Measurements from ENCODE around the gene FOS.
A peak's percentile ranks its signal among the peaks of the same experiment; 100 is the strongest.

Gene FOS

GRCh38 chr14:75242546-75243273, 35.9 kb upstream of the FOS start:
- ATAC-seq (replicated peaks; ENCODE audit: extremely low read depth, poor library complexity, severe bottlenecking), result no peak
- Mint-ChIP-seq H3K27me3 (no peaks in the 10 kb centered on the region), H3K27ac (ENCODE audit: low read depth) (no peak overlapping the region), H3K9me3 (no peaks in the 10 kb centered on the region), H3K4me1 (peaks cover 20% of the 10 kb centered on the region), H3K36me3 (ENCODE audit: insufficient read depth) (peaks cover 8% of the 10 kb centered on the region), H3K4me3 (no peak overlapping the region)
- DNase-seq (ENCODE audit: low spot score in 2 of 2), result no peak

GRCh38 chr14:75244121-75244520, 34.5 kb upstream of the FOS start:
- ATAC-seq (replicated peaks; ENCODE audit: extremely low read depth, poor library complexity, severe bottlenecking) (no peak), DNase-seq (ENCODE audit: low spot score in 2 of 2) (no peak)
- Mint-ChIP-seq H3K27me3 (no peaks in the 10 kb centered on the region), H3K4me3 (no peak overlapping the region), H3K27ac (ENCODE audit: low read depth) (no peak overlapping the region), H3K9me3 (no peaks in the 10 kb centered on the region), H3K36me3 (ENCODE audit: insufficient read depth) (peaks cover 11% of the 10 kb centered on the region), H3K4me1 (peaks cover 34% of the 10 kb centered on the region)

- Mint-ChIP-seq H3K4me3 (peak overlapping the region; percentile 67), H3K27ac (ENCODE audit: low read depth) (peak overlapping the region; percentile 95), H3K9me3 (no peaks in the 10 kb centered on the region), H3K36me3 (ENCODE audit: insufficient read depth) (peaks cover 19% of the 10 kb centered on the region), H3K27me3 (no peaks in the 10 kb centered on the region), H3K4me1 (peaks cover 50% of the 10 kb centered on the region)
- ATAC-seq (replicated peaks; ENCODE audit: extremely low read depth, poor library complexity, severe bottlenecking), result no peak
- no peak for DNase-seq (ENCODE audit: low spot score in 2 of 2)
These were observed 31.9 kb upstream of the FOS start for GRCh38 chr14:75246546-75247285.

DNA sequence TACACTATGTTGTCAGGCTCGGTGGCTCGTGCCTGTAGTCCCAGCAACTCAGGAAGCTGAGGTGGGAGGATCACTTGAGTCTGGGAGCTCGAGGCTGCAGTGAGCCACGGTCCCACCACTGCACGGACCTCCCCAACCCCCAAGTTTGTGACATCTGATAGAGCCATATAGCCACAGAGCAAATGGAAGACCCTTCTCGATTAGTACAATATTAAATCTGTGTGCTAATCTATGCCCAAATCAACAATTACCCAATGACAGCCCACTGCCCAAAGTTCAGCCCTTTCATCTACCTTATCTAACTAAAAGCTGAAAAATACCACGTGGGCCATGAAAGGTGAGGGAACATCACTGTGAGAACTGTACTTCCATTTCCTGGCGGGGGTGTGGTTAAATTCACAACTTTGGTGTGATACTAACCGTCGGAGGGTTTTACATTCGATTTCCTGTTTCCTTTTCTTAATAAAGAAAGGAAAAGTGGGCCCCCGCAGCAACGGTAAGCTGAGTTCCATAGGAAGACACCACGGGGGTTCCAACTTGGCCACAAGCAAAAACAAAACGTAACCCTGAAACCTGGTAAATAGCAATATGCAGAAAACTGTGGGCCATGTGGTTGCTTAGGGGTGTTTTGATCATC, 31.2 kb upstream of the FOS start:
- ATAC-seq (replicated peaks; ENCODE audit: extremely low read depth, poor library complexity, severe bottlenecking) (peak; percentile 54), DNase-seq (ENCODE audit: low spot score in 2 of 2) (peak; percentile 48 to 79)
- H3K4me3 Mint-ChIP-seq, result peak overlapping the region; percentile 67
- no peaks in the 10 kb centered on the region for H3K27me3 Mint-ChIP-seq
- H3K9me3 Mint-ChIP-seq, result no peaks in the 10 kb centered on the region
- H3K4me1 Mint-ChIP-seq, result peaks cover 55% of the 10 kb centered on the region
- H3K36me3 Mint-ChIP-seq (ENCODE audit: insufficient read depth), result peaks cover 19% of the 10 kb centered on the region
- peak overlapping the region; percentile 95 for H3K27ac Mint-ChIP-seq (ENCODE audit: low read depth)

- Mint-ChIP-seq H3K27me3 (no peaks in the 10 kb centered on the region), H3K9me3 (no peaks in the 10 kb centered on the region), H3K27ac (ENCODE audit: low read depth) (peak overlapping the region; percentile 95), H3K36me3 (ENCODE audit: insufficient read depth) (peaks cover 19% of the 10 kb centered on the region), H3K4me1 (peaks cover 56% of the 10 kb centered on the region), H3K4me3 (peak overlapping the region; percentile 67)
- ATAC-seq (replicated peaks; ENCODE audit: extremely low read depth, poor library complexity, severe bottlenecking) (no peak), DNase-seq (ENCODE audit: low spot score in 2 of 2) (no peak)
These were observed 30.7 kb upstream of the FOS start for GRCh38 chr14:75247939-75248338.

- H3K36me3 Mint-ChIP-seq (ENCODE audit: insufficient read depth), result peaks cover 19% of the 10 kb centered on the region
- ATAC-seq (replicated peaks; ENCODE audit: extremely low read depth, poor library complexity, severe bottlenecking) (peak; percentile 77), DNase-seq (ENCODE audit: low spot score in 2 of 2) (peak; percentile 65 to 88)
- H3K27me3 Mint-ChIP-seq, result no peaks in the 10 kb centered on the region
- no peaks in the 10 kb centered on the region for H3K9me3 Mint-ChIP-seq
- H3K4me3 Mint-ChIP-seq, result peak overlapping the region; percentile 67
- H3K27ac Mint-ChIP-seq (ENCODE audit: low read depth), result peak overlapping the region; percentile 95
- H3K4me1 Mint-ChIP-seq, result peaks cover 56% of the 10 kb centered on the region
These were observed 29.2 kb upstream of the FOS start for GRCh38 chr14:75249251-75249957.

DNA sequence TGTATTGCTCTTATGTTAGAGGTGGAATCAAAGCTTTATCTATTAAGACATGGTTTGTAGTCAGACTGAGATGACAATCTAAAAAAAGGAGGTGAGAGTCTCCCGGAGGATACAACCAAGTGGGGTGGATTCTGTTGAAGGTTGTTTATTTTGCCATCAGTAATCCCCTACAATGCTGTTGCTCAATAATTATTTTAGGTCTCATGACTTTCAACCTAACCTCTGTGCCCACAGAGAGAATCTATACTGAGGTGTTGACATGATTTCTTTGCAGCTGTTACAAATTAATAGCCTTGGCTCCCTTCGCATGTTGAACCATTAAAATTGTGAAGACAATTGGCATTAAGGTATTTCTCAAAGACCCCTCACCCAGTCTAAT, 28.7 kb upstream of the FOS start:
- H3K27ac Mint-ChIP-seq (ENCODE audit: low read depth), result peak overlapping the region; percentile 95
- peak overlapping the region; percentile 67 for H3K4me3 Mint-ChIP-seq
- no peak for DNase-seq (ENCODE audit: low spot score in 2 of 2)
- no peaks in the 10 kb centered on the region for H3K9me3 Mint-ChIP-seq
- H3K4me1 Mint-ChIP-seq, result peaks cover 62% of the 10 kb centered on the region
- peak; percentile 26 for ATAC-seq (replicated peaks; ENCODE audit: extremely low read depth, poor library complexity, severe bottlenecking)
- H3K27me3 Mint-ChIP-seq, result no peaks in the 10 kb centered on the region
- H3K36me3 Mint-ChIP-seq (ENCODE audit: insufficient read depth), result peaks cover 19% of the 10 kb centered on the region

DNA sequence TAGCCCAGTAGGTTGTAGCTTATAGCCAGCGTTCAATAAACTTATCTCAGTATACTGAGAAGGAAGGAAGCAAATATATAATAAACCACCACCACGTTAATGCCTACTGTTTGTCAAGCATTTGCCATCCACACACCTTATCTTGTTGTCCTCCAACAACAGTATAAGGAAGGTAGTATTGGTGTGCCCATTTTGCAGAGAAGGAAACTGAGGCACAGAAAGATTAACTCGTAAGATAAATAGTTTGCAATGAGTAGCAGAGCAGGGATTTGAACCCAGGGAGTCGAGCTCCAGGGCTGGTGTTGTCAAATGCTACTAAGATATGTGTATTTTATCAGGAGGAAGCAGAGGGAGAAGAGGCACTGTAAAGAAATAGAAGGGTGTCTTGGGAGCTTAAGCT, 27.8 kb upstream of the FOS start:
- Mint-ChIP-seq H3K36me3 (ENCODE audit: insufficient read depth) (peaks cover 19% of the 10 kb centered on the region), H3K4me1 (peaks cover 61% of the 10 kb centered on the region), H3K27ac (ENCODE audit: low read depth) (peak overlapping the region; percentile 95), H3K9me3 (no peaks in the 10 kb centered on the region), H3K4me3 (no peak overlapping the region), H3K27me3 (no peaks in the 10 kb centered on the region)
- ATAC-seq (replicated peaks; ENCODE audit: extremely low read depth, poor library complexity, severe bottlenecking) (no peak), DNase-seq (ENCODE audit: low spot score in 2 of 2) (no peak)

DNA sequence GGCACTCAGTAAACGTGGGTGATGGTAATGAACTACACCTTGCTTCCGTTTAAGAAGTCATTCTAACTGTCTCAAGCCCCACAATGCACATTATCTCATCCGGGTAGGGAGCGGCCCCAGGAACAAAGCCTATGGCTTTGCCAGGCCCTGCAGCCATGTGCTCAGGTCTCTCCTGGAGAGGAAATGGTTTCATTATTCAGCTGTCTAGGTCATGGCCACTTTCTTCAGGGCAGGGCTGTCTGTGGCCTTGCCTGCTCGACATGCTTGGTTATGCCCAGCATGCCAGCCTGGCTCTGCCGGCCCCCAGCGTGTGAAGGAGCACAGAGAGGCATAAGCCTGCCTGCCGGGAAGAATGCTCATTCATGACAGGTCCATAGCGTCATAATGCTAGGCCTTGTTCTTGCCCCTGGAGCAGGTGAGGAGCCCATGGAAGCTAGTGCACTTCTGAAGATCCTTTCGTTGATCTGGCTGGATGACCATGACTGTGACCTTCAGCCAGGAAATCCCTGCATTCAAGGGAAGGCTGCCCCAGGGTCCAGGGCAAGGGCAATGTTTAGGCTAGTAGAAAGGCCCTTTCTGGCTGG, 26.3 kb upstream of the FOS start:
- Mint-ChIP-seq H3K27ac (ENCODE audit: low read depth) (no peak overlapping the region), H3K4me3 (no peak overlapping the region), H3K36me3 (ENCODE audit: insufficient read depth) (peaks cover 18% of the 10 kb centered on the region), H3K9me3 (no peaks in the 10 kb centered on the region), H3K27me3 (no peaks in the 10 kb centered on the region), H3K4me1 (peaks cover 51% of the 10 kb centered on the region)
- DNase-seq (ENCODE audit: low spot score in 2 of 2), result no peak
- ATAC-seq (replicated peaks; ENCODE audit: extremely low read depth, poor library complexity, severe bottlenecking), result no peak

- Mint-ChIP-seq H3K4me3 (no peak overlapping the region), H3K4me1 (peaks cover 45% of the 10 kb centered on the region), H3K9me3 (no peaks in the 10 kb centered on the region), H3K27ac (ENCODE audit: low read depth) (peak overlapping the region; percentile 41), H3K36me3 (ENCODE audit: insufficient read depth) (peaks cover 23% of the 10 kb centered on the region), H3K27me3 (no peaks in the 10 kb centered on the region)
- DNase-seq (ENCODE audit: low spot score in 2 of 2) (no peak), ATAC-seq (replicated peaks; ENCODE audit: extremely low read depth, poor library complexity, severe bottlenecking) (no peak)
These were observed 24.2 kb upstream of the FOS start for GRCh38 chr14:75254381-75254822.

DNA sequence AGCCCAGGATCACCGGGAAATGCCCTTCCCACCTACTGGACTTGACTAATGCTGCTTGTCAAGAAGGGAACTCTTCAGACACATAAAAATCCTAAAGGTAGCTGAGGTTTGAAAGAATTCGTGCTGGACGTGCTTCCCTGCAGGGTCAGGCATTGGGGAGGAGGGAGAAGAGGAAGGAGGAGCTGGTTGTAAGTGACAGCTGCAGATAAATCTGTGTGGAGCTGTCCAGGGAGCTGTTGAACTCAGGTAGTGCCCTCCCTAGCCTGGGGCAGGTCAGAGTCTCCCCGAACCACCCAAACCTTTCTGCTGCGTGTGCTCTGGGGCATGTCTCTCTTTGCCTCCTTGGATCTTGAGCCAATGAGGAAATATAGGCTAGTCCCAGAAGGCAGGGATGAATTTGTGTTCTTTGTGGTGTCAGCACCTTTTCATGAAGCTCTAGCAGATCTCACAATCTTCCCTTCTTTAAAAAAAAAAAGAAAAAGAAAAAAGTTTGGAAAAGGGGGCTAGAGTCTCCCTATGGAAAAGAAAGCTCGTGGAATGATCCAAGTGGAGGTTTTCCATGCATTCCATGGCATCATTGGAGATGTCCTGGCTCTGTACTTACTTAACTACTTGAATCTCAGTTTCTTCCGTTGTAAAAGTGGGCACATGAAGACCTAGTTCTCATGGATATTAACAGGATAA, 23.6 kb upstream of the FOS start:
- DNase-seq (ENCODE audit: low spot score in 2 of 2), result no peak
- Mint-ChIP-seq H3K27me3 (no peaks in the 10 kb centered on the region), H3K4me3 (no peak overlapping the region), H3K27ac (ENCODE audit: low read depth) (peak overlapping the region; percentile 41), H3K36me3 (ENCODE audit: insufficient read depth) (peaks cover 23% of the 10 kb centered on the region), H3K9me3 (no peaks in the 10 kb centered on the region), H3K4me1 (peaks cover 43% of the 10 kb centered on the region)
- ATAC-seq (replicated peaks; ENCODE audit: extremely low read depth, poor library complexity, severe bottlenecking), result no peak
